Uterus (tissue), 2 donors: ENCODE data around the gene TAS1R3.

Experiments used
- CTCF ChIP-seq, 4 experiments: fragments of 200-600 bp in 2 of 4; fragments of 450-650 bp in 2 of 4; sonication (generic) in 2 of 4; IDR thresholded peaks; one replicate each; pipeline ENCODE4 v1.5.1; 2016 to 2019; ENCODE audit warnings: antibody characterized with exemption in 4 of 4, mild to moderate bottlenecking in 2 of 4, moderate library complexity in 1 of 4
- POLR2A ChIP-seq, 2 donors: fragments of 450-650 bp; IDR thresholded peaks; one replicate each; pipeline ENCODE4 v1.6.1; 2016; ENCODE audit warnings: antibody characterized with exemption in 2 of 2, mild to moderate bottlenecking in 1 of 2, moderate library complexity in 1 of 2

GRCh38 chr1:1347663-1348419, 16.8 kb downstream of the TAS1R3 start:
- no peak for TF ChIP-seq POLR2A (IDR thresholded peaks at IDR 0.05)
- TF ChIP-seq CTCF (IDR thresholded peaks at IDR 0.05), result no peak
